Prostate gland (tissue), 2 donors: ENCODE data around the gene C10orf67.
"Not testable (repeated sequence)": the region's sequence is repeated elsewhere in the genome, so short reads cannot be mapped to it uniquely, and the experiment has no call there.

Experiments used
- CTCF ChIP-seq, 4 experiments: fragments of 200-600 bp in 2 of 4; fragments of 450-650 bp in 2 of 4; sonication (generic) in 2 of 4; IDR thresholded peaks; 1 replicate in 3 of 4; 2 replicates in 1 of 4; pipeline ENCODE4 v1.5.1; 2016 to 2019; ENCODE audit warnings: antibody characterized with exemption in 4 of 4, mild to moderate bottlenecking in 2 of 4, moderate library complexity in 2 of 4
- POLR2A ChIP-seq: fragments of 450-650 bp; IDR thresholded peaks from one replicate; pipeline ENCODE4 v1.6.1; 2016; ENCODE audit warnings: antibody characterized with exemption, mild to moderate bottlenecking
- POLR2AphosphoS5 ChIP-seq: sonication (generic); formaldehyde crosslinking; IDR thresholded peaks from one replicate; pipeline ENCODE4 v1.6.1; 2017; ENCODE audit warnings: antibody characterized with exemption

- not testable (repeated sequence) for TF ChIP-seq CTCF (IDR thresholded peaks at IDR 0.05); POLR2A; POLR2AphosphoS5
These were observed 20.9 kb upstream of the C10orf67 start for GRCh38 chr10:23365417-23366030.
